Osteoblast (primary cell): ENCODE data around the gene LINC00305. TPM values are rescaled to one million over a fixed set of nuclear protein-coding genes. Genes with fewer than 3 reads are reported as not detected.

ENCODE experiments used
- DNase-seq: peaks from one replicate; pipeline ENCODE4 v3.0.0; 2011; ENCODE audit warnings: low spot score, mixed read lengths; ENCODE audit not compliant: insufficient read length; ENCODE audit errors: missing footprints
- H2AFZ ChIP-seq: 2 replicates; pipeline ENCODE4 v1.6.0; 2011; ENCODE audit warnings: mild to moderate bottlenecking, low read length
- H3K27ac ChIP-seq: 2 replicates; pipeline ENCODE4 v1.5.1; 2011; ENCODE audit warnings: mild to moderate bottlenecking, low read depth, low read length, moderate library complexity
- H3K27me3 ChIP-seq: 2 replicates; pipeline ENCODE4 v1.6.0; 2012; ENCODE audit warnings: mild to moderate bottlenecking, control low read depth, inconsistent platforms, low read length, moderate library complexity; ENCODE audit not compliant: insufficient read depth
- H3K36me3 ChIP-seq: 2 replicates; pipeline ENCODE4 v1.5.1; 2011; ENCODE audit warnings: mild to moderate bottlenecking, low read length, control low read depth, moderate library complexity; ENCODE audit not compliant: insufficient read depth
- H3K4me1 ChIP-seq: 2 replicates; pipeline ENCODE4 v1.5.1; 2011; ENCODE audit warnings: mild to moderate bottlenecking, low read length, control low read depth, moderate library complexity; ENCODE audit not compliant: insufficient read depth
- H3K4me2 ChIP-seq: 2 replicates; pipeline ENCODE4 v1.6.0; 2011; ENCODE audit warnings: mild to moderate bottlenecking, low read length; ENCODE audit not compliant: insufficient read depth
- H3K4me3 ChIP-seq: fragments of 200-600 bp; sonication (generic); 3 replicates; pipeline ENCODE4 v1.5.1; 2012; ENCODE audit warnings: mild to moderate bottlenecking, low read length, inconsistent platforms; ENCODE audit not compliant: insufficient read depth
- H3K79me2 ChIP-seq: 2 replicates; pipeline ENCODE4 v1.6.0; 2012; ENCODE audit warnings: mild to moderate bottlenecking, low read length, control low read depth, inconsistent platforms; ENCODE audit not compliant: insufficient read depth
- H3K9me3 ChIP-seq: 2 replicates; pipeline ENCODE4 v1.5.1; 2011; ENCODE audit warnings: low read depth, low read length, control low read depth
- H4K20me1 ChIP-seq: 2 replicates; pipeline ENCODE4 v1.6.0; 2012; ENCODE audit warnings: mild to moderate bottlenecking, low read length, control low read depth; ENCODE audit not compliant: insufficient read depth
- total RNA-seq: library from RNA; depleted of rRNA; stranded (reverse); fragments of >200 nt; gene quantifications from 2 replicates; pipeline ENCODE4 v1.2.3, GENCODE V29; 2012
- TF ChIP-seq, protein P1 (sequence below): IDR thresholded peaks from 2 replicates; pipeline ENCODE4 v1.5.1; 2011; ENCODE audit warnings: mild to moderate bottlenecking, low read depth, low read length, moderate library complexity; ENCODE audit errors: extremely low read depth

LINC00305 gene
- total RNA-seq, 1 donor: not detected

DNA sequence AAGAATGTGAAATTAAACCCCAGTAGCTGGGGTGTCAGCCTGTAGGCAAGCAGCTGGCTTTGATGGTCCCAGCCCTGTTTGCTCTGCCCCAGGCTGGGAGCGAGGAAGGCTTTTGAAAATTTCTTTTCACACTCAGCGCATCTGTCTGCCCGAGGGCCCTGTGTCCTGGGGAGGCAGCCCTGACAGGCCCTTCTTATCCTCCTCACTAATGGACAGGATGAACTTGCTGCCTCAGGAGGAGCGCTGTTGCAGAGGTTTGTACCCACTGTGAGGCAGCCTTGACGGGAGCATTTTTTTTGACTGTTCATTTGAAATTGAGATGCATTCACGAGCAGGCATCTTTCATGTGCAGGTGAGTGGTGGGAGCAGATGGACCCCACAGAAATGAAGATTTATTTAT is 116.6 kb downstream of the LINC00305 start:
- no peak overlapping the region for H3K27ac ChIP-seq
- no peak overlapping the region for H3K4me2 ChIP-seq
- no peaks in the 10 kb centered on the region for H3K27me3 ChIP-seq
- H3K79me2 ChIP-seq: no peaks in the 10 kb centered on the region
- TF ChIP-seq, protein P1, sequence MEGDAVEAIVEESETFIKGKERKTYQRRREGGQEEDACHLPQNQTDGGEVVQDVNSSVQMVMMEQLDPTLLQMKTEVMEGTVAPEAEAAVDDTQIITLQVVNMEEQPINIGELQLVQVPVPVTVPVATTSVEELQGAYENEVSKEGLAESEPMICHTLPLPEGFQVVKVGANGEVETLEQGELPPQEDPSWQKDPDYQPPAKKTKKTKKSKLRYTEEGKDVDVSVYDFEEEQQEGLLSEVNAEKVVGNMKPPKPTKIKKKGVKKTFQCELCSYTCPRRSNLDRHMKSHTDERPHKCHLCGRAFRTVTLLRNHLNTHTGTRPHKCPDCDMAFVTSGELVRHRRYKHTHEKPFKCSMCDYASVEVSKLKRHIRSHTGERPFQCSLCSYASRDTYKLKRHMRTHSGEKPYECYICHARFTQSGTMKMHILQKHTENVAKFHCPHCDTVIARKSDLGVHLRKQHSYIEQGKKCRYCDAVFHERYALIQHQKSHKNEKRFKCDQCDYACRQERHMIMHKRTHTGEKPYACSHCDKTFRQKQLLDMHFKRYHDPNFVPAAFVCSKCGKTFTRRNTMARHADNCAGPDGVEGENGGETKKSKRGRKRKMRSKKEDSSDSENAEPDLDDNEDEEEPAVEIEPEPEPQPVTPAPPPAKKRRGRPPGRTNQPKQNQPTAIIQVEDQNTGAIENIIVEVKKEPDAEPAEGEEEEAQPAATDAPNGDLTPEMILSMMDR: no peak
- H4K20me1 ChIP-seq: no peaks in the 10 kb centered on the region
- H3K4me3 ChIP-seq: no peak overlapping the region
- no peaks in the 10 kb centered on the region for H3K4me1 ChIP-seq
- no peak overlapping the region for H2AFZ ChIP-seq
- H3K9me3 ChIP-seq: no peaks in the 10 kb centered on the region
- DNase-seq: no peak
- no peaks in the 10 kb centered on the region for H3K36me3 ChIP-seq

DNA sequence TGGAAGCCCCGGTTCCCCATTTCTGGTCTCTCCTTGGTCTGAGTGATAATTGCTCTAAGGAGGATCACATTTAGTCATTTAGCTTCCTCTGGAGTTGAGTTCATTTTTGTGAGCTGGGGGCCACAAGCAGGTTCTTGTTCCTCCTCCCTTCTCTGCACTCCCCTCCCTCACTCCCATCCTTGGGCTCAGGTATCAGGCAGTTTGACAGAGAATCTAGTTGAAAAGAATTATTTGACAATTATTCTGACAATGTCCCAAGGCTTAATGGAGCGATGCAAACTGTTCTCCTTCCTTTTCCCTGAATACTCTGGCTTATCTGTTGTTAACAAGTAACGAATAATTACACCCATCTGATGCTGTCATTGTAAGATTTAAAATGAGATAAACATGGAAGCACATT is 117.5 kb downstream of the LINC00305 start:
- DNase-seq: no peak
- no peaks in the 10 kb centered on the region for H3K79me2 ChIP-seq
- no peak overlapping the region for H2AFZ ChIP-seq
- H3K36me3 ChIP-seq: no peaks in the 10 kb centered on the region
- no peaks in the 10 kb centered on the region for H3K4me1 ChIP-seq
- no peaks in the 10 kb centered on the region for H3K9me3 ChIP-seq
- no peaks in the 10 kb centered on the region for H4K20me1 ChIP-seq
- H3K4me2 ChIP-seq: no peak overlapping the region
- H3K4me3 ChIP-seq: no peak overlapping the region
- TF ChIP-seq, protein P1: no peak
- H3K27ac ChIP-seq: no peak overlapping the region
- no peaks in the 10 kb centered on the region for H3K27me3 ChIP-seq

Other genes with a start within 250 kb of the LINC00305 start
- gene SERPINB10, start 241.1 kb downstream of the LINC00305 start, total RNA-seq: 0.29 TPM in 1 of 2 replicates, not detected in the other
- gene HMSD, start 199.8 kb downstream of the LINC00305 start, total RNA-seq: under 0.01 and 1.4 TPM in 2 replicates
- gene SERPINB8, start 179.0 kb downstream of the LINC00305 start, total RNA-seq: 30.4 and 31.8 TPM in 2 replicates